Panc1 (cell line): Measurements from ENCODE around the gene SLC4A11. TPM values are rescaled to one million over a fixed set of nuclear protein-coding genes. Genes with fewer than 3 reads are reported as not detected.

Experiments used
- ATAC-seq: fragments of 200-7000 bp; cut with Tn5 transposase; 2 replicates; pipeline ENCODE4 v1.9.1; 2020; ENCODE audit warnings: mild to moderate bottlenecking, moderate library complexity
- BruUV-seq: library from RNA; stranded (reverse); fragments of 400-500 nt; replicated peaks from 2 replicates; lab custom pipeline; 2021; lab: Mats Ljungman, UMichigan
- CTCF ChIA-PET: fragments of 300-600 bp; sonication (Branson Sonifier 250); formaldehyde crosslinking; loops from one replicate; lab custom pipeline; 2022; ENCODE audit warnings: antibody characterized with exemption; lab: Charles Lee
- POLR2A ChIA-PET: fragments of 300-600 bp; sonication (Branson Sonifier 250); formaldehyde crosslinking; loops from one replicate; lab custom pipeline; 2022; ENCODE audit warnings: antibody characterized with exemption; lab: Charles Lee
- DNase-seq: peaks from one replicate; pipeline ENCODE4 v3.0.0-alpha.2; 2010; ENCODE audit warnings: low read depth, low spot score
- H3K27ac ChIP-seq: 2 replicates; pipeline ENCODE4 v1.5.1; 2011; ENCODE audit warnings: mild to moderate bottlenecking, low read length, inconsistent platforms
- H3K27me3 ChIP-seq: fragments of 200-500 bp; sonication (Bioruptor generic); 2 replicates; pipeline ENCODE4 v1.6.0; 2014; ENCODE audit warnings: low read length, inconsistent platforms; ENCODE audit not compliant: control insufficient read depth, insufficient read depth
- H3K36me3 ChIP-seq: fragments of 200-500 bp; sonication (Bioruptor generic); 2 replicates; pipeline ENCODE4 v1.5.1; 2014; ENCODE audit warnings: inconsistent platforms, mild to moderate bottlenecking, low read length, moderate library complexity; ENCODE audit not compliant: control insufficient read depth, insufficient read depth
- H3K4me1 ChIP-seq: 2 replicates; pipeline ENCODE4 v1.5.1; 2011; ENCODE audit warnings: inconsistent platforms, mild to moderate bottlenecking, low read length, moderate library complexity; ENCODE audit not compliant: control insufficient read depth, insufficient read depth
- H3K4me3 ChIP-seq, 2 experiments: 2 replicates each; pipeline ENCODE4 v1.5.1; 2011 to 2012; ENCODE audit warnings: low read depth in 2 of 2, low read length in 2 of 2, mild to moderate bottlenecking in 2 of 2, inconsistent platforms in 1 of 2, moderate library complexity in 1 of 2
- H3K9me3 ChIP-seq: fragments of 200-500 bp; sonication (Bioruptor generic); 2 replicates; pipeline ENCODE4 v1.5.1; 2014; ENCODE audit warnings: low read depth, mild to moderate bottlenecking, inconsistent platforms, low read length, moderate library complexity; ENCODE audit not compliant: control insufficient read depth, insufficient read depth
- POLR2AphosphoS5 ChIP-seq: IDR thresholded peaks from 2 replicates; pipeline ENCODE4 v1.6.1; 2012; ENCODE audit warnings: mild to moderate bottlenecking, low read depth, low read length, moderate library complexity
- SIN3A ChIP-seq: IDR thresholded peaks from 2 replicates; pipeline ENCODE4 v1.6.1; 2012; ENCODE audit warnings: low read depth, mild to moderate bottlenecking, low read length, moderate library complexity, borderline replicate concordance; ENCODE audit not compliant: insufficient read depth
- TCF7L2 ChIP-seq: IDR thresholded peaks from 2 replicates; pipeline ENCODE4 v1.6.1; 2011; ENCODE audit warnings: mild to moderate bottlenecking, low read depth, low read length, inconsistent platforms
- in situ Hi-C: cut with HindIII; loops from 2 replicates; pipeline ENCODE4 v1.10.0; 2016; ENCODE audit warnings: low sequenced_read_pairs, low pct_unique_long_range_greater_than_20kb
- intact Hi-C: fragments of 100-400 bp; cut with micrococcal nuclease; formaldehyde crosslinking; loops from one replicate; pipeline ENCODE4 v1.10.0; 2022; ENCODE audit not compliant: unreplicated experiment
- total RNA-seq: library from RNA; stranded (reverse); gene quantifications from one replicate; pipeline ENCODE4 v1.2.1, GENCODE V29; 2021; ENCODE audit not compliant: unreplicated experiment
- TF ChIP-seq, protein P1 (sequence below): fragments of 450-650 bp; IDR thresholded peaks from 2 replicates; pipeline ENCODE4 v1.5.1; 2017; ENCODE audit warnings: mild to moderate bottlenecking
- TF ChIP-seq, protein P2 (sequence below), 2 experiments: IDR thresholded peaks; 2 replicates each; pipeline ENCODE4 v1.6.1; 2011 to 2012; ENCODE audit warnings: low read depth in 2 of 2, control low read depth in 1 of 2, low read length in 1 of 2, mild to moderate bottlenecking in 1 of 2, moderate library complexity in 1 of 2; ENCODE audit not compliant: insufficient read depth in 1 of 2

Gene SLC4A11
- total RNA-seq, 1 experiment from 2014 or later: 144 TPM

DNA sequence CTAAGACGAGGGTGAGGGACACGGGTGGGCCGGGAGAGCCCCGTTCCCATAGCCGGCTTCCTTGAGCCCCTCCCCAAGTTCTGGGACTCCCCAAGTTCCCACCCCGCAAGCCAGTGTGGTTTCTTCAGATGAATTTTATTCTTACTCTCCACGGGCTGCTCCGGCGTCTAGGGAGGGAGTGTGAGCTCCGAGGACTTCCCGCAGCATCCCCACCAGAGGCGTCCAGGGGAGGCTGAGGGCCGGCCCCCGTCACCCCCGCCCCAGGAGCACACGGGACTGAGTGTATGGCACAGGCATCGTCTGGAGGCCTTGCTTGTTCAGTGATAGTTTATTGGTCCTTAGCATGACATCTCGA, 10.0 kb upstream of the SLC4A11 start:
- TF ChIP-seq SIN3A: no peak
- TF ChIP-seq, protein P1, sequence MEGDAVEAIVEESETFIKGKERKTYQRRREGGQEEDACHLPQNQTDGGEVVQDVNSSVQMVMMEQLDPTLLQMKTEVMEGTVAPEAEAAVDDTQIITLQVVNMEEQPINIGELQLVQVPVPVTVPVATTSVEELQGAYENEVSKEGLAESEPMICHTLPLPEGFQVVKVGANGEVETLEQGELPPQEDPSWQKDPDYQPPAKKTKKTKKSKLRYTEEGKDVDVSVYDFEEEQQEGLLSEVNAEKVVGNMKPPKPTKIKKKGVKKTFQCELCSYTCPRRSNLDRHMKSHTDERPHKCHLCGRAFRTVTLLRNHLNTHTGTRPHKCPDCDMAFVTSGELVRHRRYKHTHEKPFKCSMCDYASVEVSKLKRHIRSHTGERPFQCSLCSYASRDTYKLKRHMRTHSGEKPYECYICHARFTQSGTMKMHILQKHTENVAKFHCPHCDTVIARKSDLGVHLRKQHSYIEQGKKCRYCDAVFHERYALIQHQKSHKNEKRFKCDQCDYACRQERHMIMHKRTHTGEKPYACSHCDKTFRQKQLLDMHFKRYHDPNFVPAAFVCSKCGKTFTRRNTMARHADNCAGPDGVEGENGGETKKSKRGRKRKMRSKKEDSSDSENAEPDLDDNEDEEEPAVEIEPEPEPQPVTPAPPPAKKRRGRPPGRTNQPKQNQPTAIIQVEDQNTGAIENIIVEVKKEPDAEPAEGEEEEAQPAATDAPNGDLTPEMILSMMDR: no peak
- TF ChIP-seq TCF7L2: no peak
- TF ChIP-seq, protein P2, sequence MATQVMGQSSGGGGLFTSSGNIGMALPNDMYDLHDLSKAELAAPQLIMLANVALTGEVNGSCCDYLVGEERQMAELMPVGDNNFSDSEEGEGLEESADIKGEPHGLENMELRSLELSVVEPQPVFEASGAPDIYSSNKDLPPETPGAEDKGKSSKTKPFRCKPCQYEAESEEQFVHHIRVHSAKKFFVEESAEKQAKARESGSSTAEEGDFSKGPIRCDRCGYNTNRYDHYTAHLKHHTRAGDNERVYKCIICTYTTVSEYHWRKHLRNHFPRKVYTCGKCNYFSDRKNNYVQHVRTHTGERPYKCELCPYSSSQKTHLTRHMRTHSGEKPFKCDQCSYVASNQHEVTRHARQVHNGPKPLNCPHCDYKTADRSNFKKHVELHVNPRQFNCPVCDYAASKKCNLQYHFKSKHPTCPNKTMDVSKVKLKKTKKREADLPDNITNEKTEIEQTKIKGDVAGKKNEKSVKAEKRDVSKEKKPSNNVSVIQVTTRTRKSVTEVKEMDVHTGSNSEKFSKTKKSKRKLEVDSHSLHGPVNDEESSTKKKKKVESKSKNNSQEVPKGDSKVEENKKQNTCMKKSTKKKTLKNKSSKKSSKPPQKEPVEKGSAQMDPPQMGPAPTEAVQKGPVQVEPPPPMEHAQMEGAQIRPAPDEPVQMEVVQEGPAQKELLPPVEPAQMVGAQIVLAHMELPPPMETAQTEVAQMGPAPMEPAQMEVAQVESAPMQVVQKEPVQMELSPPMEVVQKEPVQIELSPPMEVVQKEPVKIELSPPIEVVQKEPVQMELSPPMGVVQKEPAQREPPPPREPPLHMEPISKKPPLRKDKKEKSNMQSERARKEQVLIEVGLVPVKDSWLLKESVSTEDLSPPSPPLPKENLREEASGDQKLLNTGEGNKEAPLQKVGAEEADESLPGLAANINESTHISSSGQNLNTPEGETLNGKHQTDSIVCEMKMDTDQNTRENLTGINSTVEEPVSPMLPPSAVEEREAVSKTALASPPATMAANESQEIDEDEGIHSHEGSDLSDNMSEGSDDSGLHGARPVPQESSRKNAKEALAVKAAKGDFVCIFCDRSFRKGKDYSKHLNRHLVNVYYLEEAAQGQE (IDR thresholded peaks at IDR 0.05; ENCODE audit: insufficient read depth in 1 of 2, low read depth in 2 of 2, low read length in 1 of 2): no peak
- TF ChIP-seq POLR2AphosphoS5: no peak
- in situ Hi-C loops (no loop called here), intact Hi-C loops (no loop called here)
- ChIA-PET CTCF (interaction anchor here (0.6 to 1.1 kb wide), 3 partner anchors 21 to 51 kb away, joined by 3 read pairs; no protein-coding TSS in a partner anchor), POLR2A (no interaction called here)
- Histone ChIP-seq H3K4me1 (peaks cover 21% of the 10 kb centered on the region), H3K4me3 (peak overlapping the region; percentile 22 to 47), H3K27ac (peak overlapping the region; percentile 60; the same call in 1 of the 2 replicates), H3K27me3 (no peaks in the 10 kb centered on the region), H3K36me3 (no peaks in the 10 kb centered on the region), H3K9me3 (no peaks in the 10 kb centered on the region)
- no peak for DNase-seq
- ATAC-seq: peak; percentile 32
- BruUV-seq: no TSS peak

DNA sequence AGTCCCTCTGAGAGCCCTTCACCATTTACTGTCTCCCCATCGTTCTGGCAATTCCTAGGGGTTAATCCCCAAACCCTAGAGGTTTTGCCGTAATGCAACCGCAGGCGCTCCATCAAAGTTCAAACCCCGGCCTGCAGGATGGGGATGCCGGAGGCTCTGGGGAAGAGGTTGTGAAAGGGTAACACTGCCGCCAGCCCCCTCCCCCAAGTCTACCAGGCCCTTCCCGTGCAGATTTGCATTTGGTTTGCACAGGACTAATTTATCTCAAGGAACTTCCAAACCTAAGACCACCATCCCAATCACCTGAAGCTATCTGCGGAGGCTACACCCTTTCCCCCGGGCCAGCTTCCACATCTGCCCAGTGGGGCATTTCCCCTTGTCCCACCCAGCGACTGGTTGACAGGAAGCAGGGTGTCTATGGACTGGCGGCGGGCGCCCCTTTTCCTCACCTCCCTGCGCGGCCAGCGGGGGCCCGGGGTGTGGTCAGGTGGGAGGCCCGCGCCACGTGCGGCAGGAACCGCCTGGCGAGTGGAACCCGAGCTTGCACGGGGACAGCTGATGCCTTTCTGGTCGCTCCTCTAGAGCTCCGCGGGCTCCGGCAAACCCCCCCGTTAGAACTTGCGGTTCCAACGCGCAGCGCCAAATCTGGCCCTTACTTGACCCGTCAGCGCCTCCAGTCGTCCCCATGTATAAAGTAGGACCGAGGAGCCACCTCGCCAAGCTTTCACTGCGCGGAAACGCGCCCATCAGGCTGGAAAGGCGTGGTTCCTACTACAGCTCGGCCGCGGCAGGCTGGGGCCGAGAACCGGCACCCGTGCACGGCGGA, 9.4 kb upstream of the SLC4A11 start:
- Histone ChIP-seq H3K27me3 (no peaks in the 10 kb centered on the region), H3K4me1 (peaks cover 21% of the 10 kb centered on the region), H3K36me3 (no peaks in the 10 kb centered on the region), H3K4me3 (peak overlapping the region; percentile 22 to 47), H3K27ac (peak overlapping the region; percentile 60; the same call in 1 of the 2 replicates), H3K9me3 (no peaks in the 10 kb centered on the region)
- no TSS peak for BruUV-seq
- DNase-seq (no peak), ATAC-seq (peak; percentile 88)
- intact Hi-C loops (no loop called here), in situ Hi-C loops (no loop called here)
- POLR2A ChIA-PET: no interaction called here
- CTCF ChIA-PET: interaction anchor here (0.5 to 1.1 kb wide), 4 partner anchors 20 to 80 kb away, joined by 3 to 11 read pairs (median 4); no protein-coding TSS in a partner anchor
- TF ChIP-seq, protein P1: no peak; the same call in 1 of the 2 replicates
- TF ChIP-seq POLR2AphosphoS5: no peak; the same call in 1 of the 2 replicates
- TF ChIP-seq, protein P2 (IDR thresholded peaks at IDR 0.05; ENCODE audit: insufficient read depth in 1 of 2, low read depth in 2 of 2, low read length in 1 of 2): no peak
- no peak for TF ChIP-seq SIN3A
- no peak for TF ChIP-seq TCF7L2
